ENCODE data around the gene MEA1.

The MEA1 gene

GRCh38 chr6:42963855-42964605 lies 49.7 kb downstream of the MEA1 start:
- H3K4me1 ChIP-seq (ENCODE audit: insufficient read depth, low read length), result no peaks in the 10 kb centered on the region; the same call in 1 of the 2 replicates

GRCh38 chr6:42963179-42963854 lies 50.4 kb downstream of the MEA1 start:
- no peaks in the 10 kb centered on the region for H3K9me3 ChIP-seq (ENCODE audit: control insufficient read depth, insufficient read depth, low read length)
- no peaks in the 10 kb centered on the region; the same call in 1 of the 2 replicates for H3K4me1 ChIP-seq (ENCODE audit: insufficient read depth, low read length)
- no peak overlapping the region for H3K9ac ChIP-seq (ENCODE audit: low read depth, low read length)
- H3K36me3 ChIP-seq (ENCODE audit: insufficient read depth, low read length), result no peaks in the 10 kb centered on the region

More at GRCh38 chr6:42963855-42964605, 49.7 kb downstream of the MEA1 start:
- Histone ChIP-seq H3K9me3 (ENCODE audit: control insufficient read depth, insufficient read depth, low read length) (no peaks in the 10 kb centered on the region), H3K36me3 (ENCODE audit: insufficient read depth, low read length) (no peaks in the 10 kb centered on the region), H3K9ac (ENCODE audit: low read depth, low read length) (no peak overlapping the region)

DNA sequence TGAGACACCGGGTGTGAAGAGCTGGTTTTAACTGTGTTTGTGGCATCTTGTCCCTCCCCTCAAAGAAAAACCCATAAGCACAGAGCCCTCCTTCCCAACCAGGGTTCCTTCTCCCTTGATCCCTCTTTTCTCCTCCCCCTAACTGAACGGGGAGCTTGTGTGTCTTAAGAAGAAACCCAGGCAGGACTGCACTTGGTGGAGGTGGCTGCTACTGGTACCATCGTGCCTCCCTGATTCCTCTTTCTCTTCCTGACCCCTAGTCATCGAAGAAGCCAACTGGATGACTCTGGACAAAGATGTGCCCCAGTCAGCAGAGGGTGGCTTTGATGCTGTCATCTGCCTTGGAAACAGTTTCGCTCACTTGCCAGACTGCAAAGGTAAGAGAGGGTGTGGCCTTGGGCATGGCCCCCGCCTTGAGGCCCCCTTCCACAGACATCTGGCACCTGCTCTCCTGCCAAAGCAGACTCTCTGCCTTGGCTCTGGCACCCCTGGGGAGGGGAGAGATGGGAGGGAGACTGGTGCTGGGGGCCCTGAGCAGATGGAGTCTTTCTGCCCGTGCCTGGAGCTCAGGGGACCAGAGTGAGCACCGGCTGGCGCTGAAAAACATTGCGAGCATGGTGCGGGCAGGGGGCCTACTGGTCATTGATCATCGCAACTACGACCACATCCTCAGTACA lies 51.1 kb downstream of the MEA1 start:
- Histone ChIP-seq H3K9ac (ENCODE audit: low read depth, low read length) (no peak overlapping the region), H3K4me1 (ENCODE audit: insufficient read depth, low read length) (no peaks in the 10 kb centered on the region; the same call in 1 of the 2 replicates), H3K36me3 (ENCODE audit: insufficient read depth, low read length) (no peaks in the 10 kb centered on the region), H3K9me3 (ENCODE audit: control insufficient read depth, insufficient read depth, low read length) (no peaks in the 10 kb centered on the region)

- no peaks in the 10 kb centered on the region for H3K9me3 ChIP-seq (ENCODE audit: control insufficient read depth, insufficient read depth, low read length)
- H3K9ac ChIP-seq (ENCODE audit: low read depth, low read length), result no peak overlapping the region
- H3K36me3 ChIP-seq (ENCODE audit: insufficient read depth, low read length), result no peaks in the 10 kb centered on the region
- no peaks in the 10 kb centered on the region; the same call in 1 of the 2 replicates for H3K4me1 ChIP-seq (ENCODE audit: insufficient read depth, low read length)
These were observed 51.6 kb downstream of the MEA1 start for GRCh38 chr6:42962096-42962495.
